ENCODE data around the gene CD302. TPM values are rescaled to one million over a fixed set of nuclear protein-coding genes. Genes with fewer than 3 reads are reported as not detected.
"Not testable (repeated sequence)": the region's sequence is repeated elsewhere in the genome, so short reads cannot be mapped to it uniquely, and the experiment has no call there.

CD302 gene
- polyA plus RNA-seq, 1 donor (not counting 4 experiments of a cell fraction or from before 2014, with no cell fraction given) = 0.20 TPM

- dilution Hi-C loops (cut with MboI; ENCODE audit: extremely low pct_ligation_motif_present, low sequenced_read_pairs) = no loop called here
- no peak for FAIRE-seq
- no peaks in the 10 kb centered on the region for H3K36me3 ChIP-seq (ENCODE audit: control insufficient read depth in 2 of 2, extremely low read depth in 1 of 2, insufficient read depth in 2 of 2, low read length in 2 of 2)
Observed at GRCh38 chr2:159785195-159785594, 12.8 kb downstream of the CD302 start.

GRCh38 chr2:159784744-159785143 is 13.3 kb downstream of the CD302 start:
- H3K4me1 ChIP-seq (ENCODE audit: control insufficient read depth, extremely low read depth, insufficient read depth, low read length); H3K27me3 ChIP-seq (ENCODE audit: control insufficient read depth, extremely low read depth, insufficient read depth, low read length); H3K9me3 ChIP-seq (ENCODE audit: control insufficient read depth, low read depth, low read length); dilution Hi-C loops (cut with MboI; ENCODE audit: extremely low pct_ligation_motif_present, low sequenced_read_pairs); DNase-seq (ENCODE audit: low read depth, low spot score); H3K36me3 ChIP-seq (ENCODE audit: control insufficient read depth in 2 of 2, extremely low read depth in 1 of 2, insufficient read depth in 2 of 2, low read length in 2 of 2); H3K9me1 ChIP-seq (ENCODE audit: control insufficient read depth, extremely low read depth, insufficient read depth, low read length); H3K4me2 ChIP-seq (ENCODE audit: control insufficient read depth, extremely low read depth, insufficient read depth, low read depth, low read length); H2AFZ ChIP-seq (ENCODE audit: control insufficient read depth, low read length); H4K20me1 ChIP-seq (ENCODE audit: control insufficient read depth, extremely low read depth, insufficient read depth, low read length); FAIRE-seq; H3K4me3 ChIP-seq (ENCODE audit: control insufficient read depth in 2 of 3, extremely low read depth in 1 of 3, insufficient read depth in 2 of 3, low read depth in 1 of 3, low read length in 3 of 3); H3K9ac ChIP-seq (ENCODE audit: control insufficient read depth, extremely low read depth, insufficient read depth, low read length); H3K27ac ChIP-seq (ENCODE audit: control insufficient read depth, insufficient read depth, low read length); H3K79me2 ChIP-seq (ENCODE audit: control insufficient read depth, insufficient read depth, low read length): not testable (repeated sequence)

More at GRCh38 chr2:159785195-159785594, 12.8 kb downstream of the CD302 start:
- Histone ChIP-seq H3K27ac (ENCODE audit: control insufficient read depth, insufficient read depth, low read length) (no peak overlapping the region), H3K27me3 (ENCODE audit: control insufficient read depth, extremely low read depth, insufficient read depth, low read length) (no peaks in the 10 kb centered on the region), H3K9ac (ENCODE audit: control insufficient read depth, extremely low read depth, insufficient read depth, low read length) (no peak overlapping the region), H3K4me3 (ENCODE audit: control insufficient read depth in 2 of 3, extremely low read depth in 1 of 3, insufficient read depth in 2 of 3, low read depth in 1 of 3, low read length in 3 of 3) (no peak overlapping the region), H3K9me1 (ENCODE audit: control insufficient read depth, extremely low read depth, insufficient read depth, low read length) (no peaks in the 10 kb centered on the region), H4K20me1 (ENCODE audit: control insufficient read depth, extremely low read depth, insufficient read depth, low read length) (no peaks in the 10 kb centered on the region), H2AFZ (ENCODE audit: control insufficient read depth, low read length) (no peak overlapping the region), H3K4me2 (ENCODE audit: control insufficient read depth, extremely low read depth, insufficient read depth, low read depth, low read length) (no peak overlapping the region), H3K9me3 (ENCODE audit: control insufficient read depth, low read depth, low read length) (no peaks in the 10 kb centered on the region), H3K79me2 (ENCODE audit: control insufficient read depth, insufficient read depth, low read length) (no peaks in the 10 kb centered on the region), H3K4me1 (ENCODE audit: control insufficient read depth, extremely low read depth, insufficient read depth, low read length) (no peaks in the 10 kb centered on the region)
- no peak for DNase-seq (ENCODE audit: low read depth, low spot score)
- TF ChIP-seq EZH2 (IDR thresholded peaks at IDR 0.05; ENCODE audit: low read length) (no peak), CTCF (optimal IDR thresholded peaks at IDR 0.05 in 1 of 3, IDR thresholded peaks at IDR 0.05 in 1 of 3, conservative IDR thresholded peaks at IDR 0.05 in 1 of 3; ENCODE audit: extremely low read depth in 1 of 3, insufficient read depth in 2 of 3, low read length in 3 of 3) (no peak)

GRCh38 chr2:159783556-159783955 is 14.5 kb downstream of the CD302 start:
- DNase-seq (ENCODE audit: low read depth, low spot score) = no peak
- FAIRE-seq = no peak
- Histone ChIP-seq H3K9me1 (ENCODE audit: control insufficient read depth, extremely low read depth, insufficient read depth, low read length) (no peaks in the 10 kb centered on the region), H3K27me3 (ENCODE audit: control insufficient read depth, extremely low read depth, insufficient read depth, low read length) (no peaks in the 10 kb centered on the region), H3K9ac (ENCODE audit: control insufficient read depth, extremely low read depth, insufficient read depth, low read length) (no peak overlapping the region), H3K4me1 (ENCODE audit: control insufficient read depth, extremely low read depth, insufficient read depth, low read length) (no peaks in the 10 kb centered on the region), H3K9me3 (ENCODE audit: control insufficient read depth, low read depth, low read length) (no peaks in the 10 kb centered on the region), H3K79me2 (ENCODE audit: control insufficient read depth, insufficient read depth, low read length) (no peaks in the 10 kb centered on the region), H3K36me3 (ENCODE audit: control insufficient read depth in 2 of 2, extremely low read depth in 1 of 2, insufficient read depth in 2 of 2, low read length in 2 of 2) (no peaks in the 10 kb centered on the region), H3K27ac (ENCODE audit: control insufficient read depth, insufficient read depth, low read length) (no peak overlapping the region), H3K4me2 (ENCODE audit: control insufficient read depth, extremely low read depth, insufficient read depth, low read depth, low read length) (no peak overlapping the region), H4K20me1 (ENCODE audit: control insufficient read depth, extremely low read depth, insufficient read depth, low read length) (no peaks in the 10 kb centered on the region), H2AFZ (ENCODE audit: control insufficient read depth, low read length) (no peak overlapping the region), H3K4me3 (ENCODE audit: control insufficient read depth in 2 of 3, extremely low read depth in 1 of 3, insufficient read depth in 2 of 3, low read depth in 1 of 3, low read length in 3 of 3) (no peak overlapping the region)
- dilution Hi-C loops (cut with MboI; ENCODE audit: extremely low pct_ligation_motif_present, low sequenced_read_pairs) = no loop called here
- no peak for TF ChIP-seq EZH2 (IDR thresholded peaks at IDR 0.05; ENCODE audit: low read length)
- no peak for TF ChIP-seq CTCF (optimal IDR thresholded peaks at IDR 0.05 in 1 of 3, IDR thresholded peaks at IDR 0.05 in 1 of 3, conservative IDR thresholded peaks at IDR 0.05 in 1 of 3; ENCODE audit: extremely low read depth in 1 of 3, insufficient read depth in 2 of 3, low read length in 3 of 3)
